Gastroesophageal sphincter (tissue), 4 donors: ENCODE measurements around the gene FAM216B. TPM values are rescaled to one million over a fixed set of nuclear protein-coding genes. Genes with fewer than 3 reads are reported as not detected.

ENCODE experiments used
- ATAC-seq: fragments of 150-250 bp; one replicate; pipeline ENCODE4 v1.9.1; 2016; ENCODE audit warnings: mild to moderate bottlenecking, moderate library complexity
- H3K27ac ChIP-seq, 4 donors: fragments of 200-600 bp; sonication (generic) in 3 of 4; 1 replicate in 3 of 4; 2 replicates in 1 of 4; pipeline ENCODE4 v1.5.1; 2016 to 2019
- H3K27me3 ChIP-seq: fragments of 200-600 bp; sonication (generic); one replicate; pipeline ENCODE4 v1.5.1; 2019
- H3K36me3 ChIP-seq, 2 donors: fragments of 200-600 bp; sonication (generic); one replicate each; pipeline ENCODE4 v1.5.1; 2019; ENCODE audit warnings: control low read depth in 1 of 2
- H3K4me1 ChIP-seq, 3 donors: fragments of 200-600 bp; sonication (generic); 1 replicate in 2 of 3; 2 replicates in 1 of 3; pipeline ENCODE4 v1.5.1; 2016 to 2019; ENCODE audit warnings: control low read depth in 2 of 3
- H3K4me3 ChIP-seq, 2 donors: fragments of 200-600 bp; sonication (generic); one replicate each; pipeline ENCODE4 v1.5.1; 2019; ENCODE audit warnings: mild to moderate bottlenecking in 1 of 2, moderate library complexity in 1 of 2
- H3K9me3 ChIP-seq, 3 donors: fragments of 200-600 bp; sonication (generic); one replicate each; pipeline ENCODE4 v1.5.1; 2017 to 2019; ENCODE audit warnings: control low read depth in 2 of 3
- CTCF ChIP-seq, 4 experiments: fragments of 200-600 bp in 2 of 4; fragments of 450-650 bp in 2 of 4; sonication (generic) in 1 of 4; IDR thresholded peaks; one replicate each; pipeline ENCODE4 v1.5.1; 2017 to 2019; ENCODE audit warnings: antibody characterized with exemption in 4 of 4, mild to moderate bottlenecking in 2 of 4, moderate library complexity in 2 of 4
- EP300 ChIP-seq: sonication (generic); formaldehyde crosslinking; IDR thresholded peaks from one replicate; pipeline ENCODE4 v1.6.1; 2017; ENCODE audit warnings: antibody characterized with exemption, mild to moderate bottlenecking
- POLR2A ChIP-seq, 2 donors: fragments of 450-650 bp; IDR thresholded peaks; one replicate each; pipeline ENCODE4 v1.6.1; 2017; ENCODE audit warnings: antibody characterized with exemption in 2 of 2, mild to moderate bottlenecking in 2 of 2, moderate library complexity in 1 of 2
- POLR2AphosphoS5 ChIP-seq: sonication (generic); formaldehyde crosslinking; IDR thresholded peaks from one replicate; pipeline ENCODE4 v1.6.1; 2017; ENCODE audit warnings: antibody characterized with exemption
- WGBS, 2 donors: methylation state at CpG; one replicate each; pipeline ENCODE4 v1.1.5; 2018; ENCODE audit warnings: low coverage in 1 of 2; 5-methylcytosine and 5-hydroxymethylcytosine counted together
- total RNA-seq, 4 donors: library from RNA; depleted of rRNA; stranded (reverse); fragments of >200 nt; gene quantifications; one replicate each; pipeline ENCODE4 v1.1.0, GENCODE V29; 2016

FAM216B gene
- total RNA-seq, 4 donors from 2014 or later: not detected

GRCh38 chr13:42757678-42758420, 23.5 kb upstream of the FAM216B start:
- Histone ChIP-seq H3K27ac (no peak overlapping the region), H3K36me3 (no peaks in the 10 kb centered on the region), H3K27me3 (no peaks in the 10 kb centered on the region), H3K9me3 (no peaks in the 10 kb centered on the region), H3K4me1 (no peaks in the 10 kb centered on the region), H3K4me3 (no peak overlapping the region)
- ATAC-seq: no peak
- TF ChIP-seq POLR2AphosphoS5: no peak
- no peak for TF ChIP-seq POLR2A (IDR thresholded peaks at IDR 0.05)
- no peak for TF ChIP-seq CTCF (IDR thresholded peaks at IDR 0.05)
- no peak for TF ChIP-seq EP300
- 85% methylated on average over 2 of the region's 2 CpGs; no CpG with 5 or more reads in 1 of the 2 donors for WGBS, 2 donors

- no peaks in the 10 kb centered on the region for H3K36me3 ChIP-seq
- no peak overlapping the region for H3K4me3 ChIP-seq
- H3K27me3 ChIP-seq: no peaks in the 10 kb centered on the region
- H3K27ac ChIP-seq: no peak overlapping the region
- H3K4me1 ChIP-seq: no peaks in the 10 kb centered on the region
- no peaks in the 10 kb centered on the region for H3K9me3 ChIP-seq
- no peak for ATAC-seq
- 88 to 100% methylated on average over 3 of the region's 3 CpGs for WGBS, 2 donors
- TF ChIP-seq POLR2A (IDR thresholded peaks at IDR 0.05) (no peak), CTCF (IDR thresholded peaks at IDR 0.05) (no peak), EP300 (no peak), POLR2AphosphoS5 (no peak)
Observed at GRCh38 chr13:42758515-42758914, 22.9 kb upstream of the FAM216B start.

- TF ChIP-seq EP300 (no peak), CTCF (IDR thresholded peaks at IDR 0.05) (no peak), POLR2A (IDR thresholded peaks at IDR 0.05) (no peak), POLR2AphosphoS5 (no peak)
- no peak for ATAC-seq
- 36 to 72% methylated on average over 3 to 5 of the region's 5 CpGs for WGBS, 2 donors
- Histone ChIP-seq H3K9me3 (no peaks in the 10 kb centered on the region), H3K4me3 (no peak overlapping the region), H3K27ac (no peak overlapping the region), H3K4me1 (no peaks in the 10 kb centered on the region), H3K36me3 (no peaks in the 10 kb centered on the region), H3K27me3 (no peaks in the 10 kb centered on the region)
Observed at GRCh38 chr13:42760951-42761350, 20.4 kb upstream of the FAM216B start.

GRCh38 chr13:42762251-42762650, 19.1 kb upstream of the FAM216B start:
- Histone ChIP-seq H3K4me3 (no peak overlapping the region), H3K36me3 (no peaks in the 10 kb centered on the region)

More at GRCh38 chr13:42762251-42762650, 19.1 kb upstream of the FAM216B start:
- no peak for ATAC-seq
- 97 to 100% methylated on average over 2 to 3 of the region's 3 CpGs for WGBS, 2 donors
- Histone ChIP-seq H3K27me3 (no peaks in the 10 kb centered on the region), H3K9me3 (no peaks in the 10 kb centered on the region), H3K27ac (no peak overlapping the region), H3K4me1 (no peaks in the 10 kb centered on the region)
- TF ChIP-seq CTCF (IDR thresholded peaks at IDR 0.05) (no peak), POLR2A (IDR thresholded peaks at IDR 0.05) (no peak), POLR2AphosphoS5 (no peak), EP300 (no peak)
